NCI-H82 (cell line): Measurements from ENCODE around the gene PIK3R4.
A peak's percentile ranks its signal among the peaks of the same experiment; 100 is the strongest.

Experiments used
- DNase-seq: peaks from one replicate; lab custom pipeline; 2025; lab: John Stamatoyannopoulos, UW

The PIK3R4 gene

GRCh38 chr3:130741946-130742610 is 4.6 kb downstream of the PIK3R4 start:
- no peak for DNase-seq

DNA sequence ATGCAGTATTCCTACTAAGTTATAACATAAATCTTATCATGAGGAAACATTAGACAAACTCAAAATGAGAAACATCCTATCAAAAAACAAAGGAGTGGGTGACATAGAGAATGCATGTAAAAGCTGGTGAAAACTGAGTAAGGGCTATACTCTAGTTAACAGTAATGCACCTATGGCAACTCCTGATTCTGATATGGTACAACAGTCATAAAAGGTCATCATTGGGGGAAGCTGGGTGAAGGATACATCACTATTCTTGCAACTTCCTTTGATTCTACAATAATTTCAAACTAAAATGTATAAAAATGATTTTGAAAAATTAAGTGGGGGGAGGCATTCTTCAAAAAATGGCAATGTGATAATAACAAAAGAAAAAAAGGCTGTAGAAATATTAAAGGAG is 6.8 kb downstream of the PIK3R4 start:
- DNase-seq, result no peak

- no peak for DNase-seq
Observed at GRCh38 chr3:130738241-130738640, 8.4 kb downstream of the PIK3R4 start.

DNA sequence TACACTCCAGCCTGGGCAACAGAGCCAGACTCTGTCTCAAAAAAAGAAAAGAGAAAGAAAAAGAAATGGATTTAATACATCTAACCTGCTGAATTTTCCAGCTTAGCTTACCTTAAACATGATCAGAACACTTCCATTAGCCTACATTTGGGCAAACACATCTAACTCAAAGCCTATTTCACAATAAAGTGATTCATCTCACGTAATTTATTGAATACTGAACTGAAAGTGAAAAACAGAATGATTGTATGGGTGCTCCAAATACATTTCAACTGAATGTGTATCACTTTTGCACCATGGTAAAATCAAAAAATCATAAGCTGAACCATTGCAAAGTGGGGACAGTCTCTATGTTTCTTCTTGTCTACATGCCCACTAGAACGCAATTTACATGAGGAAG is 9.0 kb downstream of the PIK3R4 start:
- no peak for DNase-seq

GRCh38 chr3:130733236-130733875 is 13.3 kb downstream of the PIK3R4 start:
- no peak for DNase-seq

GRCh38 chr3:130732501-130732900 is 14.1 kb downstream of the PIK3R4 start:
- DNase-seq, result no peak

- no peak for DNase-seq
Observed at GRCh38 chr3:130731817-130732216, 14.8 kb downstream of the PIK3R4 start.

DNA sequence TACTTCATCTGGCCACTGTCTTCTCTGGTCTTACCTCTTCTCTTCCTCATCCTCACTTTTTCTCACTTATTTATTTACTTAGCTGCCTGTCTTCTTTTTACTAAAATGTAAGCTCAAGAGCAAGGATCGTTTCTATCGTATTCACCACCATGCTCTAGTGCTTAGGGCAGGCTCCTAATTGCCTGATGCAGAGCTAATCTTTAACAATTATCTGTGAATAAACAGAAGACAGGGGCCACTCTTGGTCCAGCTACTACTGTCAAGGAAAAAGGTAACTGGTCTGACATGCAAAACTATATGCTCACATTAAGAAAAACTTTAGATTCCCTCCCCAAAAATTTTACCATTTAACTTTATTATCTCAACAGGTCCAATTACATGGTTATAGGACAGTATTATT is 17.5 kb downstream of the PIK3R4 start:
- peak; percentile 72 for DNase-seq

DNA sequence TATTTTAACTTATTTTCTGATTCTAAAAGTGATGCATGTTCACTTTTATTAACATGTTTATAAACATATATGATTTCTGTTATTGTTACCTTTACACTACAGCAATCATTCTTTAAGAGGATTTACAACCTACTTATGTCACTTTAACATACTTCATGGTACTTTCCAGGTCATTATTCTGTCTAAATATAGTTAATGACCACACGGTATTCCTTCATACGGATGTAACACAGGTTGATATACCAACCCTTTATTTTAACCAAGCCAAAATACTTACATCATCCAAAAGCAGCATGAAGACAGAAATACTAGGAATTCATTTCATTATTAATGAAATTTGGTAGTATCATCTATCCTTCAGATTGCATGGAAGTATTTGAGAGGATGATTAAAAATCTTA is 18.6 kb downstream of the PIK3R4 start:
- no peak for DNase-seq

- no peak for DNase-seq
Observed at GRCh38 chr3:130725746-130726145, 20.9 kb downstream of the PIK3R4 start.

GRCh38 chr3:130715616-130716015 is 31.0 kb downstream of the PIK3R4 start:
- no peak for DNase-seq

DNA sequence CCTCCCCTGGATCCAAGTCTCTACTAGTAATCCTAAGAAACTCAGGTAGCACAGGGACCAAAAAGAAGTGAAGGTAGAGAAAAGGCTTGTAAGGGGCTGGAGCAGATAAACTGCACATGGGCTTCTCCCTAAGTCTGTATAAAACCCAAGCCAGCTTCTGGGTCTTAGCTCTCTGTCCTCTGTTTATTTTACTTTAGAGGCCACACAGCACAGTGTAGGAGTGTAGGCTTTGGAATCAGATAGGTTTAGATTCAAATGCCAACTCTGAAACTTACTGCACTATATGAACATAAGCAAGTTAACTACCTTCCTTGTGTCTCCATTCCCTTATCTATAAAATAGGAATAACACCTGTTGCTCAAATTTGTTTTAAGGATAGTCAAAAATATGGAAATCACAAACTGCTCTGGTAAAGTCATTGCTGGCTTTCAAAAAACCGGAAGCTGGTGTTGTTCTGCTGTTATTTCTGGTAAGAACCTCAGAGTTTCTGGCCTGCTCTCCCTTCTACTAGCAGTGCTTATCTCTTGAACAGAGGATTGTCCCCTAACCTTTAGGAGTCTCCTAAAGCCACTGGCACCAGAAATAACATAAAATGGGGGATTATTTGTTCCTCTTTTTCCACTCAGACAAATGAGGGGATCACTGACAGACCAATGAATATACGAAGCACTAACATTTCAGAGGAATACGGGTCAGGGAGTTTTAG is 33.8 kb downstream of the PIK3R4 start:
- DNase-seq, result no peak

DNA sequence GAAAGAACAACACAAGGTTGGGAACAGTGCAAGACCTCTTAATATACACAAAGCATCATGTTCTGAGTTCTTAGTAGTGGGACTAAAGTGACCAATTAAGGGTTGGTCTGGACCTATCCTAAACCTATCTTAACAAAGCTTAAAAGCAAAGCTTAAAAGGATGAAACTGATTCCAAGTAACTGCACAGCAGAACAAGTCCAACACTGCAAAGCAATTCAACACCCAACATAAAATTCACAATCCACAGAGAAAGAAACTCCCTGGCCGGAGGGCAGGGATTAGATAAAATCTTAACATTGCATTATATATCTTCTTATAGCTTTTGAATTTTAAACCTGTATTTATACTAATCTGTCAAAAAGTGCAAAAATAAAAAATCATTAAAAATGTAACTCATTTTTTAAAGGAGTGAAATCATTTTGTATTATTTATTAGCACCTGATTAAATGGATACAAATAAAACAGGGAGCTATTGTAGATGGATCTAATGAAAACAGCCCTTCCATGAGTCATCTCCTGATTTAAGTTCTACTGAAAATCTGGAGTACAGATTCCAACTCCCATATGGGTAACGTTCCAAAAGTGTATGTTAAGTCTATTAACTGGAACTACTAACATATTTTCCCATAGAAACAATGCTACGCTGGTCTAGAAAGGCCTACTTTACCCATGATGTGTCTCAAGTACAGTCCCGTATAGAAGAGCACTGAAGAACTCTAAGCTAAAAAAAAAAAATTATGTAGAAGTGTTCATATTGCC is 34.9 kb downstream of the PIK3R4 start:
- DNase-seq, result no peak

DNA sequence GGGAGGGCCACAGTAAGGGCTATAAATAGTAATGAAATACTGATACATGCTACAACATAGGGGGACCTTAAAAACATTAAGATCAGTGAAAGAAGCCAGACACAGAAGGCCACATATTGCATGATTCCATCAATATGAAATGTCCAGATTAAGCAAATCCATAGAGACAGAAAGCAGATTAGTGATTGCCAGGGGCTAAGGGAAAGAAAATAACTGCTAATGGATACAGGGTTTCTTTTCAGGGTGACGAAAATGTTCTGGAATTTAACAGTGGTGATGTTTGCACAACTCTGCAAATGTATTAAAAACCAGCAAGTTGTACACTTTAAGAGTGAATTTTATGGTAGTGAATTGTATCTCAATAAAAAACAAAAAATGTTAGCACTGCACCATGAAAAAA is 37.0 kb downstream of the PIK3R4 start:
- DNase-seq, result peak; percentile 57

DNA sequence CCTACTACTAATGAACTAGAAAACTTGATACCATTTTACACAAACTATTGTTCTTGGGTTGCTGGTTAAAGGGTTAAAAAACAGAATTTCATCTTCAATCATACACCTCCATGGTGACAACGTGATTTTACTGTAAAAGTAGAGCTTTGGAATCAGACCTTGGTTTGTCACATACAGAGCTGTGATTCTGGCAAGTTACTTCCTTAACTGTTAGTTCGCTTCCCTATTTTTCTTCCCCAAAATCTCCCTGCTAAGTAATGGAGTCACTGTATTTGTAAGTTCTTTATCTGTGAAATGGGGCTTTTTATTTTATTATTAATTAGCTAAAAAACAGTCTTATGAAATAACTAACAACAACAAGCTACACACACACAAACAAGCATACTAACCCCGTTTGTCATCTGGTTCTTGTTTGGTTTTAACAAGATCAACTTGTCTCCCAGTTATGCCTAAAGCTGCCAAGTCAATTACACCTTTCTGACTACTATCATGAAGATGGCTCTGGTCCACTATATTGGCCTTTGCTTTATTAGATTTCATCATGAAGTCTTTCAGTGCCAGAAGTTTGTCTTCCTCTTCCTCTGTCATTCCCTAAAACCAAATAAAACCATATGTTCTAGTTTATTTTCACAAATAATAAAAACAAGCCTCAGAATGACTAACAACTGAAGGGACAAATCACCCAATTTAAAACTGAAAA is 38.6 kb downstream of the PIK3R4 start:
- peak; percentile 46 for DNase-seq

GRCh38 chr3:130705501-130705900 is 41.1 kb downstream of the PIK3R4 start:
- no peak for DNase-seq

DNA sequence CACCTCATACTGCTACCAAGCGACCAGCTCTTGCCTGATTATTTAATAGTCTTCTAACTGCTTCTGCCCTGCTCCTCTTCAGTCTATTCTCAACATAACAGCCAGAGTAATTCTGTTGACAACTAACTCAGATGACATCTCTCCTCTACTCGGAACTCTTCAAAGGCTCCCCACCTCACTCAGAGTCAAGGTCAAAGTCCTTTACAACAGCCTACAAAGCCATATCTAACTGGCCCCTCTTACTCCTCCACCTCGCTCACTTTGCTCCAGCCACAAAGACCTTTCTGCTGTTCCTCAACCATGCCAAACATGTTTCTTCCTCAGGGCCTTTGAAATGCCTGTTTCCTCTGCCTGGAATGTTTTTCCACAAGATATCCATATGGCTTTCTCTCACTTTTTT is 43.6 kb downstream of the PIK3R4 start:
- DNase-seq, result no peak

- no peak for DNase-seq
Observed at GRCh38 chr3:130700541-130700940, 46.1 kb downstream of the PIK3R4 start.

DNA sequence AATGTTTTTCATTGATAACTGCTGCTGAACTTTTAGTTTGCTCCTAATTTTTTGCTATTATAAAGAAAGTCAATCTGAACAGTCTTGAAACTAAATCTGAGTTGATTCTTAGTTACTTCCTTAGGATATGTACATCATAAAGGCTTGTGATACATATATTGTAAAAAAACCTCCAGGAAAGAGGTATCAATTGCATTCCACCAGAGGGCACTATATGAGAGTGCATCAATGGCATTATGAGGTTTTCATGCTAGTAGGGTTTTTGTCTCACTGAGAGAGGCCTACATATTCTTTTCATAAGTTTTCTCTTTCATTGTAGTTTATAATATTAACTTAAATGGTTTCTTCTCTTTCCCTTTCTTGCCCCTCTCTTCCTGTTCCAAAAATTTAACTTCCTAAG is 46.9 kb downstream of the PIK3R4 start:
- peak; percentile 67 for DNase-seq

DNA sequence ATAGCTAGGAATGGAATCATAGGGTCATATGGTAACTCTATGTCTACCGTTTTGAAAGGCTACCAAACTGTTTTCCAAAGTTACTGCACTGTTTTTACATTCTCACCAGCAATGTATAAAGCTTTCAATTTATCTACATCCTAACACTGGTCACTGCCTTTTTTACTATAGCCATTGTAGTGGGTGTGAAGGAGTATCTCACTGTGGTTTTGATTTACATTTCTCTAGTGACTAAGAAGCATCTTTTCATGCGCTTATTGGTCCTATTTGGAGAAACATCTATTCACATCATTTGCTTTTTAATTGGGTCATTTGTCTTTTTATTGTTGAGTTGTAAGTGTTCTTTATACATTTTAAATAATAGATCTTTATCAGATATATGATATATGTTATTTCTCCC is 53.3 kb downstream of the PIK3R4 start:
- DNase-seq, result no peak

GRCh38 chr3:130692455-130692854 is 54.2 kb downstream of the PIK3R4 start:
- DNase-seq, result no peak
